ENCODE results near the gene PPP1R15A. TPM values are rescaled to one million over a fixed set of nuclear protein-coding genes. Genes with fewer than 3 reads are reported as not detected.

PPP1R15A gene
- total and polyA plus RNA-seq, 2 of the 8 experiments (the other 6 are each of a cell fraction or from before 2014, with no cell fraction given) = 4.1 to 14.0 TPM

DNA sequence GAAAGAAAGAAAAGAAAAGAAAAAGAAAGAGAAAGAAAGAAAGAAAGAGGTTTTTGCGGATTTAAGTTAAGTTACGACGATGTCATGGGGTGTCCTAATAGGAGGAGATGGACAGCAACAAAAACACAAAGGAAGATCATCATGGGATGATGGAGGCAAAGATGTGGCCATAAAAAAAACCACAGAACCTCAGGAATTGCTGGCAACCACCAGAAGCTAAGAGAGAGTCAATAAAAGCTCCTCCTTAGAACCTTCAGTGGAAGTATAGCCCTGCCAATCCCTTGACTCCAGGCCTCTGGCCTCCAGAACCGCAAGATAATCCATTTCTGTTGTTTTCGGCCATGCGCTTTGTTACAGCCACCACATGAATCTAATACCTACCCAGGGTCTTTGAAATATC lies 15.3 kb upstream of the PPP1R15A start (continued):
- TF ChIP-seq CHD1 (IDR thresholded peaks at IDR 0.05; ENCODE audit: low read depth, low read length) = no peak
- no peak for TF ChIP-seq JUND (IDR thresholded peaks at IDR 0.05; ENCODE audit: low read length)
- no peak for TF ChIP-seq POU5F1 (IDR thresholded peaks at IDR 0.05; ENCODE audit: low read depth, low read length)
- TF ChIP-seq CHD7 (IDR thresholded peaks at IDR 0.05; ENCODE audit: insufficient replicate concordance, low read length) = no peak
- no peak for TF ChIP-seq TAF1 (IDR thresholded peaks at IDR 0.05; ENCODE audit: low read depth, low read length)
- no peak for TF ChIP-seq USF2 (IDR thresholded peaks at IDR 0.05; ENCODE audit: low read length)
- no peak for TF ChIP-seq RNF2 (IDR thresholded peaks at IDR 0.05; ENCODE audit: borderline replicate concordance, low read depth, low read length, missing control alignments, poor library complexity, severe bottlenecking)

Measured in H1 (cell line).